Activated CD8-positive, alpha-beta T cell treated with anti-CD3 and anti-CD28 coated beads, Interleukin-2, amount 10 ng/mL, durations not matched to agents 7 days and 5 days (primary cell): ENCODE measurements around the gene CIT. TPM values are rescaled to one million over a fixed set of nuclear protein-coding genes. Genes with fewer than 3 reads are reported as not detected.
A peak's percentile ranks its signal among the peaks of the same experiment; 100 is the strongest.

ENCODE experiments used
- ATAC-seq: fragments of 150-1000 bp; cut with Tn5 transposase; one replicate; pipeline ENCODE4 v1.10.0; 2021; ENCODE audit warnings: moderate library complexity
- CTCF ChIA-PET: fragments of 350-600 bp; sonication (Branson Sonifier 250); formaldehyde crosslinking; loops from one replicate; lab custom pipeline; 2021; ENCODE audit warnings: antibody characterized with exemption; lab: Charles Lee
- POLR2A ChIA-PET: fragments of 350-600 bp; sonication (Branson Sonifier 250); formaldehyde crosslinking; loops from one replicate; lab custom pipeline; 2021; ENCODE audit warnings: antibody characterized with exemption; lab: Charles Lee
- DNase-seq: peaks from one replicate; pipeline ENCODE4 v3.0.0-alpha.2; 2020
- H3K27ac Mint-ChIP-seq: one replicate; pipeline ENCODE4 v1.8.0; 2021; ENCODE audit warnings: mild to moderate bottlenecking, mixed read lengths
- H3K27me3 Mint-ChIP-seq: one replicate; pipeline ENCODE4 v1.8.0; 2021; ENCODE audit warnings: low read depth, mixed read lengths
- H3K36me3 Mint-ChIP-seq: one replicate; pipeline ENCODE4 v1.8.0; 2021; ENCODE audit warnings: low read depth, mixed read lengths
- H3K4me1 Mint-ChIP-seq: one replicate; pipeline ENCODE4 v1.8.0; 2021; ENCODE audit warnings: low read depth, mixed read lengths
- H3K4me3 Mint-ChIP-seq: one replicate; pipeline ENCODE4 v1.8.0; 2021; ENCODE audit warnings: mild to moderate bottlenecking, mixed read lengths
- H3K9me3 Mint-ChIP-seq: one replicate; pipeline ENCODE4 v1.8.0; 2022; ENCODE audit warnings: mixed read lengths; ENCODE audit not compliant: insufficient read depth
- total RNA-seq, 2 experiments: library from RNA; stranded (reverse); gene quantifications; one replicate each; pipeline ENCODE4 v1.2.3, GENCODE V29; 2021

CIT gene
- total RNA-seq, 2 experiments from 2014 or later: 111 to 115 TPM

DNA sequence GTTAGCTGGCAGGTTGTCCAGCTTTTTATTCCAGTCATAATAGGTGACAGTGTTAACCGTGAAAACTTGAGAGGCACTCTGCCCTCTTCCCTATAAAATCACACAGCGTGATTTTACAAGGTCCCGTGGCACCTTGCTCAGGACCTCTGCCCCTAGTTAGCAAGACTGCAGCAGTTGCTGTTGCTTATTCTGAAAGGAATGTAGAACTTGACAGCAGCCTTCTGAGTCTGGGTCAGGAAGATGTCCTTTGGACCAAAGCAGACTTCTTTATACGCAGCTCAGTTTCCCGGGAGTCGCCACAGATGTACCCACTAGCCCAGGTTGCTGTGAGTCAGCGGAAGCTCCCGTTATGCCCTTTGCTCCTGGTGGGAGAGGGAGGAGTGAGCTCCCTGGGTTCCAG is 196.0 kb downstream of the CIT start:
- ChIA-PET POLR2A (interaction anchor here (0.6 to 2.2 kb wide), 2 partner anchors 13 to 1581 kb away, joined by 3 to 9 read pairs; partner anchors contain the start of gene PRKAB1), CTCF (interaction anchor here (1.0 to 3.5 kb wide), 2 partner anchors 9 to 13 kb away, joined by 3 to 23 read pairs; partner anchors contain the start of gene PRKAB1)
- ATAC-seq: no peak
- H3K27ac Mint-ChIP-seq: no peak overlapping the region
- no peaks in the 10 kb centered on the region for H3K9me3 Mint-ChIP-seq
- no peaks in the 10 kb centered on the region for H3K27me3 Mint-ChIP-seq
- H3K4me1 Mint-ChIP-seq: peaks cover 17% of the 10 kb centered on the region
- peaks cover 73% of the 10 kb centered on the region for H3K36me3 Mint-ChIP-seq
- no peak for DNase-seq
- no peak overlapping the region for H3K4me3 Mint-ChIP-seq

DNA sequence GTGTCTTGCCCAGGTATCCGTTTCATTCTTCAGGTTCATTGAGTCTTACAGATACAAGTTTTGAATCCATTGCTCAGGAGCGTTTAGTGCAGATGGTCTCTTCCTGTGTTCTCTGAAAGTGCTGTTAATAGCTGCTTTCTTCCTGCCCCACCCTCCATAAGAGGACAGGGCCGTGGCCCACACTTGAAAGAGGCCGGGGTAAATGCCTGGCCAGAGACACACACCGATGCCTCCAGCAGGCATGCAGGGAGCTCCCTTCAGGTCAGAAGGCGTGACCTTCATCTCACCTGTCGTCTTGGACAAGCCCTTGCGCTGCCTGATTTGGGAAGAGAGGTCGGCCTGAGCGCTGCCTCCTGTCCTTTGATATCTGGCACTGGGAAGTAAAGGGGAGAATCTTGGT is 197.6 kb downstream of the CIT start:
- H3K36me3 Mint-ChIP-seq: peaks cover 77% of the 10 kb centered on the region

DNA sequence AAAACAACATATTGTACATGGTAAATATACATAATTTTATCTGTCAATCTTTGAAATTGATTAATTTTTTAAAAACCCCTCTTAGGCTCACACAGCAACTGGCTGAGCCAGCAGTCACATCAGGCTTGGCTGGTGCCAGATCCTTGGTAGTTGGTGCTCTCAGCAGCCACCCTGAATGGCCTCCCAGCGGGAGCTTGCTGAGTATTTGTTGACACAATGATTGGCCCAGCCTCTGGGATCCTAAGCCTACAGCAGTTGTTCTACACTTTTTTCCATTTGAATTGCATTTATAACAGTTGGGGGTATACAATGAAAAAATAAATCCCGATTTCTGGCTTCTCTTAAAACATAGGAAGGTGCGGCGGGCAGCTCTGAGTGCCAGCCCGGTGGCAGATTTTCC is 198.0 kb downstream of the CIT start:
- peaks cover 79% of the 10 kb centered on the region for H3K36me3 Mint-ChIP-seq
- H3K4me1 Mint-ChIP-seq: peaks cover 24% of the 10 kb centered on the region
- H3K4me3 Mint-ChIP-seq: no peak overlapping the region

More for the DNA sequence above, 197.6 kb downstream of the CIT start:
- CTCF ChIA-PET: interaction anchor here (3.5 kb wide), 1 partner anchor 11 kb away, joined by 11 read pairs; the partner anchor contains the start of gene PRKAB1
- H3K27me3 Mint-ChIP-seq: no peaks in the 10 kb centered on the region
- H3K4me1 Mint-ChIP-seq: peaks cover 20% of the 10 kb centered on the region
- no peaks in the 10 kb centered on the region for H3K9me3 Mint-ChIP-seq
- no peak overlapping the region for H3K4me3 Mint-ChIP-seq
- POLR2A ChIA-PET: no interaction called here
- no peak for ATAC-seq
- peak overlapping the region; percentile 39 for H3K27ac Mint-ChIP-seq
- DNase-seq: no peak

DNA sequence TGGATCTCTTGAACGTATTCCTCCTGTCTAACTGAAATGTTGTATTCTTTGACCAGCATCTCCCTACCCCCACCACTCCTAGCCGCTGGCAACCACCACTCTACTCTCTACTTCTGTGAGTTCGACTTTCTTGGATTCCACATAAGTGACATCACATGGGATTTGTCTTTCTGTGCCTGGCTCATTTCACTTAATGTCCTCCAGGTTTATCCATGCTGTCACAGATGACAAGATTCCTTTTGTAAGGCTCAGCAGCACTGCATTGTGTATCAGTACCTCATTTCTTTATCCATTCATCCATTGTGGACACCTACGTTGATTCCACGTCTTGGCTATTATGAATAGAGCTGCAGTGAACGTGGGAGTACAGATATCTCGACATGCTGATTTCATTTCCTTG is 198.7 kb downstream of the CIT start:
- ATAC-seq (no peak), DNase-seq (no peak)
- ChIA-PET POLR2A (interaction anchor here (0.8 kb wide), 1 partner anchor 10 kb away, joined by 3 read pairs; the partner anchor contains the start of gene PRKAB1), CTCF (interaction anchor here (3.5 kb wide), 1 partner anchor 10 kb away, joined by 11 read pairs; the partner anchor contains the start of gene PRKAB1)
- peaks cover 28% of the 10 kb centered on the region for H3K4me1 Mint-ChIP-seq
- H3K27ac Mint-ChIP-seq: no peak overlapping the region
- peaks cover 83% of the 10 kb centered on the region for H3K36me3 Mint-ChIP-seq
- H3K4me3 Mint-ChIP-seq: no peak overlapping the region
- H3K9me3 Mint-ChIP-seq: no peaks in the 10 kb centered on the region
- no peaks in the 10 kb centered on the region for H3K27me3 Mint-ChIP-seq

More for the DNA sequence above, 198.0 kb downstream of the CIT start:
- Mint-ChIP-seq H3K9me3 (no peaks in the 10 kb centered on the region), H3K27ac (no peak overlapping the region), H3K27me3 (no peaks in the 10 kb centered on the region)
- POLR2A ChIA-PET: interaction anchor here (0.8 kb wide), 1 partner anchor 11 kb away, joined by 3 read pairs; the partner anchor contains the start of gene PRKAB1
- ATAC-seq: no peak
- no peak for DNase-seq
- CTCF ChIA-PET: interaction anchor here (3.5 kb wide), 1 partner anchor 11 kb away, joined by 11 read pairs; the partner anchor contains the start of gene PRKAB1

DNA sequence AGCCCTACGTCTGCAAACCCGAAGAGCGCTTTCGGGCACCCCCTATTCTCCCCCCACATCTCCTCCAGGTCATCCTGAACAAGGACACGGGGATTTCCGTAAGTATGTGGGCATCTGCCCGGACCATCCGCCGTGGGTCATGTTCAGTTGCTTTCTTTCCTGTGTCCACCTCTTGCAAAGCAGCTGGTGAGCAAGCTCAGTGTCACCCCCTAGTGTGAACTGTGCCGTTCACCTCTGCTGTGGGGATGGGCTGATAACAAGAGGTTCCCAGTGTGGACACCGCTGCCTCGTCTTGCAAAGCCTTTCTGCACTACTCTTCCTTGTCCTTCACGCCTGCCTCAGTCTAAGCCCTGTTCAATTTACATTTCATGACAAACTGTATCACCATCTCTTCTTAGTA is 200.5 kb downstream of the CIT start:
- no peak for ATAC-seq
- Mint-ChIP-seq H3K27me3 (no peaks in the 10 kb centered on the region), H3K36me3 (peaks cover 89% of the 10 kb centered on the region), H3K9me3 (no peaks in the 10 kb centered on the region), H3K4me3 (no peak overlapping the region), H3K27ac (no peak overlapping the region), H3K4me1 (peaks cover 30% of the 10 kb centered on the region)
- ChIA-PET CTCF (interaction anchor here (3.5 kb wide), 1 partner anchor 9 kb away, joined by 11 read pairs; the partner anchor contains the start of gene PRKAB1), POLR2A (no interaction called here)
- no peak for DNase-seq

DNA sequence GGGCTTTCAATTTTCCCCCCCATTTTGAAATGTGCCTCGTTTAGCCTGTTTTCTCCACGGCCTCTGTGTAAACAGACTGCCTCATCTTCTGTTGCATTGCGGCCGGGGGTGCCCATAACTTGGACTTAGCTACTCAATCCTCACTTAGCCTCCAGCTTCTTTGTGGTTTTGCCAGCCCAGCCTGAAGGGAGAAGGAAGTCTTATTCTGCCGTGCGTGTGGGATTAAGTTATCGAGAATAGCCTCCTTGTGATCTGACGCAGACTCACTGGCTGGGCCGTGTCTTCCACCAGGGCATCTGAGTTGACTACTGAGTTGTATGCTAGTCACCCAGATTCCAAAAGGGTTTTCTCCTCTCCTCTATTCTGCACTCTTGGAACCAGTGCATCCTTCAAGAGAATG is 201.1 kb downstream of the CIT start:
- peaks cover 92% of the 10 kb centered on the region for H3K36me3 Mint-ChIP-seq
- no peak overlapping the region for H3K27ac Mint-ChIP-seq
- no peaks in the 10 kb centered on the region for H3K9me3 Mint-ChIP-seq
- no peaks in the 10 kb centered on the region for H3K27me3 Mint-ChIP-seq
- peaks cover 35% of the 10 kb centered on the region for H3K4me1 Mint-ChIP-seq
- ATAC-seq (no peak), DNase-seq (no peak)
- CTCF ChIA-PET: no interaction called here
- POLR2A ChIA-PET: no interaction called here
- H3K4me3 Mint-ChIP-seq: no peak overlapping the region

DNA sequence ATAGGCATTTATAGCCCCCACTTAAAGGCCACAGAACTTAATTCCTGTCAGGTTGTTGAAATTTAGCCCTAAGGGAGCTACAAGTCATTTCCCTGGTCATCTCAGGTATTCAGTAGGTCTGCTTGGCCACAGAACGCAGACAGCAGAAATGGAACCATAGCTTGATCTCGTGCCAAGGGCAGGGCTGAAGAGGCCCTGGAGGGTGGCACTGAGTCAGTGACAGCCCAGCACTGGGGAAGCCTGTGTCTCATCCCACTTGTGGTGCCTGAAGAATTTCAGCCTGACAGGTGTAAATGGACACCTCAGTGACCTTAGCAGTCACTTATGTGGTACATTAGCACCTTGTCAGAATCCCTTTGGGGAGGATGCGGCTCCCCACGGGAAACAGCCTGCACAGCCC is 202.6 kb downstream of the CIT start:
- no peak overlapping the region for H3K27ac Mint-ChIP-seq
- DNase-seq (no peak), ATAC-seq (no peak)
- H3K36me3 Mint-ChIP-seq: peaks cover 93% of the 10 kb centered on the region
- peaks cover 50% of the 10 kb centered on the region for H3K4me1 Mint-ChIP-seq
- CTCF ChIA-PET: interaction anchor here (0.6 to 5.3 kb wide), 2 partner anchors 8 to 42 kb away, joined by 3 to 23 read pairs; no protein-coding TSS in a partner anchor
- H3K9me3 Mint-ChIP-seq: no peaks in the 10 kb centered on the region
- no peaks in the 10 kb centered on the region for H3K27me3 Mint-ChIP-seq
- H3K4me3 Mint-ChIP-seq: no peak overlapping the region
- POLR2A ChIA-PET: no interaction called here

DNA sequence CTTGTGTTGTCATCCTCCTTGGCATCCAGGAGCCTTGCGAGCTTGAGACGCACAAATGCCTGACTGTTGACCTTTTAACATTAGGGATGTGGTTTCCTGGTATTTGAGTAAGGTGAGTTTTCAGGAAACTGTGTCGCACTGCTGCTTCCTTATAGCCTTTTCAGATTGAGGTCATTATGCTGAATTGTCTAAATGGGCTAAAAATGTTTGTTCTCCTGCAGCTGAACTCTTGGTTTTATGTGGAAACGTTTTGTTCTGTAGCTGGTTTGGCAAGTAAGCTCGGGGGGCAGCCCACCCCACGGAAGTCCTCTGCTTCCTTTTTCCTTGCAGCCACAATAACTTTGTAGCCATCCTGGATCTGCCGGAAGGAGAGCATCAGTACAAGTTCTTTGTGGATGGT is 203.5 kb downstream of the CIT start:
- DNase-seq: peak; percentile 32
- CTCF ChIA-PET: interaction anchor here (1.3 to 5.3 kb wide), 2 partner anchors 9 to 25 kb away, joined by 5 to 23 read pairs; no protein-coding TSS in a partner anchor
- H3K27me3 Mint-ChIP-seq: no peaks in the 10 kb centered on the region
- H3K9me3 Mint-ChIP-seq: no peaks in the 10 kb centered on the region
- ATAC-seq: no peak
- POLR2A ChIA-PET: no interaction called here
- H3K36me3 Mint-ChIP-seq: peaks cover 88% of the 10 kb centered on the region
- H3K4me3 Mint-ChIP-seq: peak overlapping the region; percentile 37
- H3K27ac Mint-ChIP-seq: peak overlapping the region; percentile 83
- H3K4me1 Mint-ChIP-seq: peaks cover 52% of the 10 kb centered on the region

DNA sequence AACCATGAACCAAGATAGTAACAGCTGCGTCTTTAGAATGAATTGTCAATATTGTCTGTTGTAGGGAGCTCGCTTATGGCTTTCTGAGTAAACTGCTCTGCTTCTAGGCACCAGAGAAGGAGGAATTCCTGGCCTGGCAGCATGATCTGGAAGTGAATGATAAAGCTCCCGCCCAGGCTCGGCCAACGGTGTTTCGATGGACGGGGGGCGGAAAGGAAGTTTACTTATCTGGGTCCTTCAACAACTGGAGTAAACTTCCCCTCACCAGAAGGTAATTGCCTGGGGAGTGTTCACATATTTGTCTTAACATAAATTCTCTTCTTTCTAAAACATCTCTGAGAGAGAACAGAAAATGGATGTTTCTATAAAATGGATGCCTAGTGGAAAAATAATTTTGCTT is 204.9 kb downstream of the CIT start:
- H3K4me3 Mint-ChIP-seq: no peak overlapping the region
- H3K9me3 Mint-ChIP-seq: no peaks in the 10 kb centered on the region
- peaks cover 58% of the 10 kb centered on the region for H3K4me1 Mint-ChIP-seq
- no peak for DNase-seq
- ChIA-PET POLR2A (no interaction called here), CTCF (interaction anchor here (5.3 kb wide), 1 partner anchor 10 kb away, joined by 23 read pairs; no protein-coding TSS in a partner anchor)
- H3K27me3 Mint-ChIP-seq: no peaks in the 10 kb centered on the region
- peaks cover 82% of the 10 kb centered on the region for H3K36me3 Mint-ChIP-seq
- H3K27ac Mint-ChIP-seq: peak overlapping the region; percentile 83
- ATAC-seq: no peak

DNA sequence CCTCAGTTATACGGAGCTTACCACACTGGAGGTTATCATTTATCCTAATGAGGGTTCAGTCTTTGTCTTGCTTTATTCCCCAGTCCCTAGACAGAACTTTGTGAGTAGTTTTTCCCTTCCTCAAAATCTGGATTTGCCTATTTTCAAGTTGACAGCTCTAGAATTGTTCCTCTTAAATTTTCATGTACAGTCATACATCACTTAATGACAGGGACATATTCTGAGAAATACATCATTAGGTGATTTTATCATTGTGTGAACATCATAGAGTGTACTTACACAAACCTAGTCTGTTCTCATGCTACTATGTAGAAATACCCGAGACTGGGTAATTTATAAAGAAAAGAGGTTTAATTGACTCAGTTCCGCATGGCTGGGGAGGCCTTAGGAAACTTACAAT is 206.1 kb downstream of the CIT start:
- H3K27me3 Mint-ChIP-seq: no peaks in the 10 kb centered on the region
- DNase-seq: no peak
- ATAC-seq: no peak
- no peaks in the 10 kb centered on the region for H3K9me3 Mint-ChIP-seq
- peaks cover 72% of the 10 kb centered on the region for H3K36me3 Mint-ChIP-seq
- ChIA-PET POLR2A (no interaction called here), CTCF (interaction anchor here (5.3 kb wide), 1 partner anchor 11 kb away, joined by 23 read pairs; no protein-coding TSS in a partner anchor)
- no peak overlapping the region for H3K4me3 Mint-ChIP-seq
- H3K4me1 Mint-ChIP-seq: peaks cover 69% of the 10 kb centered on the region
- peak overlapping the region; percentile 33 for H3K27ac Mint-ChIP-seq

DNA sequence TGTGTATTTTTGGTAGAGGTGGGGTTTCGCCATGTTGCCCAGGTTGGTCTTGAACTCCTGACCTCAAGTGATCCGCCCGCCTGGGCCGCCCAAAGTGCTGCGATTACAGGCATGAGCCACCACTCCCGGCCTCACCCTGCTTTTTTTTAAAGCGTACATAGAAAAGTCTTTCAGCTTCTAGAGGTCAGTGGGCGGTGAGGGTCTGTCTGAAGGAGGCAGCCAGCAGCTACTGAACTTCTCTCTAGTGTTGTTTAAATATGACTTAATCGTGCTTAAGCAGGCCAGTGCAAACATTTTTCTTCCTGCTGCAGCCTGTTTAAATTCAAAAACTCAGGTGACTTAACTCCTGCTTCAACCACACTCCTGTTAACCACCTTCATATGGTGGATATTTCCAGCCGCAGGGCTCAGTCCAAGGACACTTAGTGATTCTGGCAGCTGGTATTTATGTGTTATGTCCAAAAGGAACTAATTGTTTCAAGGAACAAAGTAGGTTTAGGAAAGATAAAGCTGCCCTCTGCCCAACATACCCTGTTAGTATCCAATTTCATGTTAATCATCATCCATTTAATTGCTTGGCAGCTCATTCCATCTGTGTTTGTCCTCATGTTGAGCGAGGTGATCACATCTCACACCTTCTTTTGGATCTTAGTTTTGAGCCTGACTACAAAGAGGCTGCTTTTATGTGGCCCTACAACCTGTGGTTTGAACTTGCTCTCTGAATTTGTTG is 207.2 kb downstream of the CIT start:
- ATAC-seq (no peak), DNase-seq (no peak)
- Mint-ChIP-seq H3K4me1 (peaks cover 72% of the 10 kb centered on the region), H3K9me3 (no peaks in the 10 kb centered on the region), H3K27ac (peak overlapping the region; percentile 71), H3K4me3 (peak overlapping the region; percentile 65), H3K36me3 (peaks cover 60% of the 10 kb centered on the region), H3K27me3 (no peaks in the 10 kb centered on the region)
- ChIA-PET POLR2A (interaction anchor here (0.6 to 1.0 kb wide), 3 partner anchors 19 to 531 kb away, joined by 3 to 4 read pairs (median 3); no protein-coding TSS in a partner anchor), CTCF (interaction anchor here (5.3 kb wide), 1 partner anchor 12 kb away, joined by 23 read pairs; no protein-coding TSS in a partner anchor)
